DMS 273 treated with DMSO at 0.1 percent for 48 hours (cell line): ENCODE measurements around the gene HUWE1.

ENCODE experiments used
- DNase-seq: peaks from one replicate; lab custom pipeline; 2025; lab: John Stamatoyannopoulos, UW

HUWE1 gene

DNA sequence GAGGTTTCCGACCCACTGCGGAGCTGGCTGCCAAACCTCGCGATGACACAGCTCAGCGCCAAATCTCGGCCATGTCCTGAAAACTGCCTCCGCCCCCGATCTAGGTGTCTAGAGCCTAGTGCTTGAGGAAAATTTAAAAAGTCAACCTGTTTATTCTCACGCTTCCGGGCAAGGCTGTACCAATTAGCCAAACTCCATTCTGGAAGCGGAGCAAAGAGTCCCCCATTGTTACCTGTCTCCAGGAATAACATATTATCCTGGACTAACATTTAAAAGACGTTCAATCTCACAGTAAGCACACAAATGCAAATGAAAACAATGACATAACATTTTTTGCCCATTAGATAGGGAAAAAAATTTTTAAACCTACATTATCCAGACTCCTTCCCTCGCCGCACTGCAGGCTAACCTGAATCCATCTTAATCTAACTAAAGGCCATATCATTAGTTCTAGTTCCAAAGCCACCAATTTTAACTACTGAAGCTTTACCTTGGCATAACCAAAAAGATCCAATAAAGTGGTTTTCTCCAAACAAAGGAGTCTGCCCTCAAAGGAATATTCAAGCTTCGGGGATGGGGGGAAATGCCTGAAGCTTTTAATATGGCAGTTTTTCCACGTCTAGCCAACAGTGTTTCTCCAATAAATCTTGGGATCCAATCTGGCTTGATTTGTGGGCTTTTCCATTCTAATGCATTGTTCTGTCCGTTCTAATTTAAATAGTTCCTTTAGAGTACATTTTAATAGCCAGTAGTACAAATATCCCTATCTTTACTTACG is 1.9 kb downstream of the HUWE1 start:
- DNase-seq, result no peak

DNA sequence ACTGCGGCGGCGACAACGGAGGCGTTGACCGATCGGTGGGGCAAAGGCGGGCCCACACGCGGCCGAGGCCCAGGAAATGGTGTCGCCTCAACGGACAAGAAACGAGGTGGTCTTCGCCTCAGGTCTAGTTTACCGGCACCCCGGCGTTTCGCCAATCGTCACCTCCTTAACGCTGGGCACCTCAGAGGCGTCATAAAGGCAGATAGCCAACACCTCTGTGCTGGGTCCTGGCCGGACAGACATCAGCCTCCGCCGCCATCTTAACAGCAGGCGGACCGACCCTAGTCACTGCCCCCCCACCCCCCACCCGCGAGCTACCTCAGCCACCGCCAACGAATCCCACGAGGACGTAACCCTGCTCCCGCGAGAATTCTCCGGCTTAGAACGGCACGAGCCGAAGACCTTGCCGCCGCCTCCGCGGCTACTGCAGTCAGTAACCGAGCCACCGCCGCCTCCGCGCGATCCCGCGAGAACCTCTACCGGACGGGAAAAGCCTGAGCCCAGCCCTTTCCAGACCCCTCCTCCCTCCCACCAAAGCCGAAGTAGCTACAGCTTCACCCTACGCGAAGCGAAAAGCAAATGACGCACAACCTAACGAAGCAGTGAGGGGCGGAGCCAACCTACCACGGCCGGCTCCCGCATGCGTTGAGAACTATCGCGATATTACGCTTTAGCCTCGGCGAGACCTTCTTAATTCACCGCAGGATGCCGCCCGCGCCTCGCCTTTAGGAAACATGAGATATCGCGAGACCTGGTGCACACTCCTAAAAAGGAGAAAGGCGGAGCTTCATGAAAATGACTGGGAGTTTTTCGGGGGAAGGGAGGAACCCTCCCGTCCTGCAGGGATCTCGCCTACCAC is 2.7 kb downstream of the HUWE1 start:
- peak; percentile 97 for DNase-seq

DNA sequence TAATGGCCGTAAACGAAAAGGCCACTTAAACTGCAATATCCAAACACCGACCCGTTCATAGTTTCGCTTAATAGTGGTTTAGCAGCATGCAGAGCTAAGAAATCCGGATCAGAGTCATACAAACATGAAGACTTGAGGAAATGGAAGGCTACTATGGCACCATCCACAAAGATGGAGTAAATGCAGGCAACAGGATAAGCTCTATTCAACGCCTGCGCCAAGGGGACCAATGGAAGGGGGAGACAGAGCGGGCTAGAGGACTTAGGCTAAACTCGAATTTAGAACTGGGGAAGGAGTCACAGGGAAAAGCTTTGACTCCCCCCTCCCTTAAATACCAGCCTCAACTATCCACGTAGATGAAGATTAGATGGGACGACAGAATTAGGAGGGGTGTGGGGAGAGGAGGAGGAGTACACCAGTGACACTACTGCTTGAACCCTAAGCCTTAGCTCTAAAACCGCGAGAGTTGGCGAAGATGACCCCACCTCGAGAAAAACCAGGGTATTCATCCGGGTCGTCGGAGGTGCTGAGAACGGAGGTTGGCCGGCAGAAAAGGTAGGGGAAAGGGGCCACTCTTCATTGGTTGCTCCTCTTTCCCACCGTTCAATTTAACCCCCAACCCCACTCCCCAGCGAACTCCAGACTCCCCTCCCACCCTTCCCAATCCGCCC is 3.5 kb downstream of the HUWE1 start:
- no peak for DNase-seq

DNA sequence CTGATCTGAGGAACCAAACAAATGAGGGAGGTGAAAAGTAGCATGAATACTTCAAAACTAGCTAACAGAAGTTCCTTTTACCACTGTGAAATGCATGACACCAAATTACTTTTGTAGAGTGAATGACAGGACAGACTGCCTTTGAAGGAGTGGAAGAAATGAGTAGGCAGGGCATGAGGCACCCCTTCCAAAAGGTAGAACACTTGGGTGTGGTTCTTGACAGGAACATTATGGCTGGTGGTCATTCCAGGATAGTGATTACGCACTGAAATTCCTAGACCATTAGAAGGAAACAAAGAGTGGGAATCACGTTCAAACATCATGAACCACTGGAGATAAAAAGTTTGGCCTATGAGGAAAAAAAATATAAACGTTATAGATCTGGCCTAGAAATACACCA is 4.9 kb downstream of the HUWE1 start:
- DNase-seq, result no peak

DNA sequence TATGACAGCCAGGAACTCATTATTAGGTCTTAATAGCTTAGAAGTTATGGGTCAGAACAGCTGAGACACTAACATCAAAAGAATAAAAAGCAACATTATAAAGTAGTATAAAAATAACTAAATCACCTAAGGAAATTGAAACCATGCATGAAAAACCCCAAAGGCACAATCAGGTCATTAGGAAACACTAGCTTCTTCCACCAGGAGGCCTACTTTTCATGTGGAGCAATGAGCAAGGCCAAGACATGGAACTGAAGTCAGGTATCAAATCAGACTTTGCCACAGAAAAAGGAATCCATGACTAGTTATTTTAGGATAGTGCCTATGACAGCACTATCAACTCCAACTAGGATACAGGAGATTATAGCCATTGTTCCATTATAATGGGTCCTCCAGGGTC is 7.9 kb downstream of the HUWE1 start:
- DNase-seq, result no peak

DNA sequence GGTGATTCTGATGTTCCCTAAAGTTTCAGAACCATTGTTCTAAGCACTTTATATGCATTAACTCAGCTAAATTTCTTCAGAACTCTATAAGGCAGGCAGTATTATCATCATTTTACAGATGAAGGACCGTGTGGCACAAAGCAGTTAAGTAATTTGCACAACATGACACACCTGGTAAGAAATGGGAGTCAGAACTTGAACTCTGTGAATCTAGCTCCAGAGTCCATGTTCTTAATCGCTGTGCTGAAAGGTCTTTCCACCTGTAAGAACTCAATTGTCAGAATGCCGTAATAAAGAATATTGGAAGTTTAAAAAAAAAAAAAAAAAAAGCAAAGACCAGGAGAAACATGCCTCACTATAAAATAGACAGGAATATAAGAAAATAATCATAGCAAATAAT is 9.2 kb downstream of the HUWE1 start:
- no peak for DNase-seq

DNA sequence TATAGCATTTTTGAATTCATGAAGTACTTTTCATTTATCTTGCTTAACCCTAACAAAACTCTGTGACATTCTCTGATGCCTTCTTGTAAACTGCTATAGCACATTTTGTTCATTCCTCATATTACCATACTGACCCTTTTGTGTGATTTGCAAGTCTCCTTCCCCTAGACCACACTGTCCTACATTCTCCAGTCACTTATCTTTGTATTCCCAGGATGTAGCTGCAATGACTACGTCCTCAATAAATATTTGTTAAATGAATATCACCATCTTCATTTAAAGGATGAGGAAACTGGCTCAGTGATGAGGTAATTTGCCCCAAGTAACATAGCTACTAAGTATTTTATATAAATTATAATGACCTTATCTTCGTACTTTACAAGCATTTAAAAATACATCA is 11.9 kb downstream of the HUWE1 start:
- no peak for DNase-seq

DNA sequence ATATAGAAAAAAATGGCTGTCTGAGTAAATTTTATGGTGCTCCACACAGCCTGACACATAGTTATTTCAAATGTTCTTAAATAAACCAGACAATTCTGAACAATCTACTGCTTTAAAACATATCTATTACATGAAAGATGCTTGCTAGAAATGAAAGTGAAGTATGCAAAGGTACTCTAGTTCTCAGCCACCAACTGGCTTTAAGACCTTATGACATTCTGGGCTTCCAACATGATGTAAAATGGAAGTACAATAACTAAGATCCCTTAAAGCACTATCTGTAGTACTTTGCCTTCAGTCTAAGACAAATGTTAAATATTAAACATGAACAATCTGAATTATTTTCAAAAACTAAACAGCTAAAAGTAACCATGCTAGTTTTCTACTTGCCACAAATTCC is 17.3 kb downstream of the HUWE1 start:
- DNase-seq, result no peak

DNA sequence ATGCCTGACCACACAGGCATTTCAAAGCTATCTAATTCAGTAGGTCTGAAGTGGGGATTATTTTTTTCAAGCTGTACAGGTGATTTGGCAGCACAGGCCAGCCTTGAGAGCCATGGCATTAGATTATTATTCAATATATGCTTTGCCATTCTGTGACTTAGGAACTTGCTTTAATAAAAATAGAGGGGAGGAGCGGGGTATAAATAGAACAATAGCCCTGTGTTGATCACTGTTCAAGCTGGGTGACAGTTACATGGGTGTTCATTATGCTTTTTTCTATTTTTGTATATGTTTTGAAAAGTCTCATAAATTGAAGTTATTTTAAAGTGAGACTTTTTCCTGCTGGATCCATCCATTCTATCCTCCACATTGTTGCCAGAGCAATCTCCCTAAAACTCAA is 20.3 kb downstream of the HUWE1 start:
- DNase-seq, result no peak

DNA sequence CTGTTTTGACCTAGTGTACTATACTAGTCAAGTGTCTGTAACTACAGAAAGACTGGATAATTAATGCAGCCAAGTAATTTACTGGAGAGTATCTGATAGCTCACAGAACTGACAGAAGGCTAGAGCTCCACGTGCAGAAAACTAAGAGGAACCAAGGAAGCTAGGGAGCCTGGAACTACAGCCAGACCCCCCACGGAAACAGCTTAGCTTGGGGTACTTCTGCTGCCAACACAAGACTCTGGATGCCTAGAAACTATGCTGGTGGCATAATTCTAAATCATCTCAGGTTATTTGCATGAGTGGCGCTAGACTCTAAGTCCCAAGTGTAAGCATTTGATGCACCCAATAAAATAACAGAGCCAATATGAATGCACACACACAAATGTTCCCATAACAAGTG is 26.5 kb downstream of the HUWE1 start:
- no peak for DNase-seq

DNA sequence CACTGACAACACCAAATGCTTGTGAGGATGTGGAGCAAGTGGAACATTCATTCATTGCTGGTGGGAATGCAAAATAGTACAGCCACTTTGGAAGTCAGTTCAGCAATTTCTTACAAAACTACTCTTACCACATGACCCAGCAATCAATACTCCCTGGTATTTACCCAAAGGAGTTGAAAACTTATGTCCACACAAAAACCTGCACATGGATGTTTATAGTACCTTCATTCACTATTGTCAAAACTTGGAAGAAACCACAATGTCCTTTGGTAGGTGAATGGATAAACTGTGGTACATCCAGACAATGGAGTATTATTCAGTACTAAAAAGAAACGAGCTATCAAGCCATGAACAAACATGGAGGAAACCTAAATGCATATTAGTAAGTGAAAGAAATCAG is 27.5 kb downstream of the HUWE1 start:
- no peak for DNase-seq

DNA sequence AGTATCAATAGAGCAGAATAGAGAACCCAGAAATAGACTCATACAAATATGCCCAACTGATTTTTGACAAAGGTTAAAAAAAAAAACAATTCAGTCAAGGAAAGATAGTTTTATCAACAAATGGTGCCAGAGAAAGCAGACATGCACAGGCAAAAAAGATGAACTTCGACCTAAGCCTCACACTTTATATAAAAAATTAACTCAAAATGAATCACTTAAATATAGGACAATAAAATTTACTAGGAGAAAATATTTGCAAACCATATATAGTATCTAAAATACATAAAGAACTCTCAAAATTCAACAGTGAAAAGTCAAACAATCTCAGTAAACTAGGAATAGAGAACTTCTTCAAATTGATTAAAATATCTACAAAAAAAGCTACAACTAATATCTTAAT is 29.7 kb downstream of the HUWE1 start:
- no peak for DNase-seq

DNA sequence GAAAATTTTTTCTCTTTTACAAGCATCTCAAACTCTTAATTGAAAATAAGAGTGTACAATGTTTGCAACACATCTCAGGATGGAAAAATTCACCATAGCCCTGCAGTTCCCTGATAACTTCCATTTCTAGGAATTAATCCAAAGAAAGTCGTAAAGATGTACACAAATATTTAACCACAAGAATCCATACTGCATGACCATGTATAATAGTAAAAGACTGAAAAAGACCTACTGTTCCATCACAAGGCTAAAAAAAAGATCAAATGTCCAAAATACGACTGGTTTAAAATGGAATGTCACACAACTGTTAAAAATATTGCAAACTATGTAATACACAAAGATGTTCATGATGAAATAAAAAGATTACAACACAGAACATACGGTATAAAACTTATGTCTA is 32.1 kb downstream of the HUWE1 start:
- DNase-seq, result no peak

DNA sequence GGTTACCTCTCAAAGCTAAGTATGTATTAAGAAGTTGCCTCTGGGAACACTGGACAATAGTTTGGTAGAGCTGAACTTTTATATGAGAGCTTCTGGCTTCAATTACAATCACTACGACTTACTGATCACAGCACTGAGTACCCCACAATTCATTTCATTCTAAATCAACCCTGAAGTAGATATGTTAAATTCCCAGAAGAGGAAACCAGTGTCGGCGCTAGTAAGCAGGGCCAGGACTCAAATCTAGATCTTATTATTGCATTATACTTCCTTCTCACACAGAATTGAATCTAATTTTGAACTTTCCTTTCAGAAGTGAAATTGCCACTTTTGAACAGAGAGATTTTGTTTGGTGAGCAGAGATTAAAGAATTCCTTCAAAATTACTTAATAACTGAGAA is 41.8 kb downstream of the HUWE1 start:
- no peak for DNase-seq

DNA sequence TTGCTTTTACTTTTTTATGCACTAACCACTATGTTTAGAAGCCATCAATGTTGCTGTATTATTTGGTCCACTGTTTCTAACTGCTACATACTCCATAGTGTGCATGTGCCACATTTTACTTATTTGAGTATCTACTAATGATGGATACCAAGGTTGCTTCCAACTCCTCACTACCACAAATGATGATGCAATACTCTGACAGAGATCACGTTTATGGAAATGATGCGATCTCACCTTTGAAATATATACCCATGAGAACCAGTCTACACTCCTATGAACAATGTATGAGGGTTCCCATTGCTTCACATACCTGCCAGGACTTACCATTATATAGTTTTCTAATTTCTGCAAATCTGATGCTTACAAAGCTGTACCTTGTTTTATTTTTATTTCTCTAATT is 44.2 kb downstream of the HUWE1 start:
- DNase-seq, result no peak

DNA sequence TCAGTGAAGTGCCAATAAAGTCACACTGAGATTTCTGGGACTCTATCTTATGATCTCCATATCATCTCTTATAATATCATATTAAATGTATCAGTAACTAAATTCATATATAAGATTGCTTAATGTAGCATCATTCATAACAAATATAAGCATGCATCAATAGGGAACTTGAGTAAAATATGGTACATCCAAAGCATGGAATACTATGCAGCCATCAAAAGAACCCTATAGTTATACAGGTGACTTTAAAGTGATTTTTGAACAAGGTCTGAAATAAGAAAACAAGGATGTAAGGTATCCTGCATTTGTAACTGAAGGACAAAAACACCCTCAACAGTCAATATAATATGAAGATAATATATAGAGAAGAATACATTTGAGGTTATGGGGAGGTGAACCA is 47.3 kb downstream of the HUWE1 start:
- DNase-seq, result no peak

DNA sequence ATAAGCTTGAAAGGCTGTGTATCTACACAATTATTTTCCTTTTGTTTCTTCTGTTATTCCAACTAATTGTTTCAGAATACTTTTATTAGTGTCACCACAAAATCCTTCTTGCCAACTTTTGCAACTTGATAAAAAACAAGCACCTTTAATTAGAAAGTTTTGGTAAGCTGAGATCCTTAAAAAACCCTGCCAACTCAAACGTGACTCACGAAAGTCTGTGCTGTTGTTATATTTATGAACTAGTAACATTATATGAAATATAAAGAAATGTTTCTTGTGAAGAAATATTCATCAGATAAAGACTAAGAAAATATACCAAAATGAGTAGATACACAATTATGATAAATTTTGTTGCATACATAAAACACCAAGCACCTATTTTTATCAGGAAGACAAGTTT is 49.0 kb downstream of the HUWE1 start:
- no peak for DNase-seq

DNA sequence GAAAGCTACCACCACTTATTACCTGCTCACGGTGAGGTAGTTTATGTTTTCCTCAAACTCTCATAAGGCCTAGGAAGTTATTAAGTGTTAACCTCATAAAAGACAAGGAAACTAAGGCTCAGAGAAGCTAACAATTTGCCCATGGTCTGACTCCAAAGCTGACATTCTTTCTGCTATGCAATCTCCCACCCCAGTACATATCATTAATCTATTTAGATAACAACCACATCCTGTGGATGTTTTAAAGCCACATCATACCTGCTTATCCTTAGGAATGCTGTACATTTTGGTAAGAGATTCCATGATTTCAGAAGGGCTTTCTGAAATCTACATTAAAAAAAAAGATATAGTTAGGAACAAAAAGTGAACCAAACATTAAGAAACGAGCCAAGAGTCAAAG is 55.4 kb downstream of the HUWE1 start:
- DNase-seq, result no peak

DNA sequence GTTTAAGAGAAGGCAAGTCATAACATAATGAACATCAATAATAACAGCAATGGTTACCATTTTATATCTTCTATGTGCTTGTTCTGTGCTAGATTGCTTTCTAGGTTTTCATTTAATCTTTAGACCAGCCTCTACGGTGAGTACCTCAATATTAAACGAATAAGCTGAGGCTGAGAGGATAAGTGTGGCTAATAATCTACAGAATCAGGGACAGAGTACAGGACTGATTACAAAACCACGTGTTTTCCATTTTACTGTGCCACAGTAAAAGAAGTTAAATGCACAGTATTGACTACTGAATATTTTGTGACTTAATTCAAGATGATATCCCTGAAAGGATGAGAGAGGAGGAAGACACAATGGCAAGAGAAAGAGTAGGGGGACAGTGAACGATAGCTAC is 56.3 kb downstream of the HUWE1 start:
- no peak for DNase-seq

DNA sequence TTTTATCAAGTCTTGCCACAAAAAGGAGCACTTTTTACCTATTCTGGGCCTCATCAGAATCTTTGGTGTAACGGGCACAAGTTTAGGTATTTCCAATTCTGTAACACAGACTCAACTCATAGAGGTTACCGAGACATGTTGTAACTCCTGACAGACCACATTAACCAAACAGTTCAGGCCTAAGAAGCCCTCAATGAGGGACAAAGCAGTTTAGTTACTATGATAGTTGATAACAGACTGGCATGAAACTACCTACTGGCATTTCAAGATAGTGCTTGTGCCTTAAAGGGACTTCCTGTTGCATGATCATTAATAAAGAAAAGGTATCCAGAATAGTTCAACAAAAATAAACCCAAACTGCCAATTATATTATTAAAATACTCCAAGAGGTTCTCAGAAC is 64.1 kb downstream of the HUWE1 start:
- no peak for DNase-seq

DNA sequence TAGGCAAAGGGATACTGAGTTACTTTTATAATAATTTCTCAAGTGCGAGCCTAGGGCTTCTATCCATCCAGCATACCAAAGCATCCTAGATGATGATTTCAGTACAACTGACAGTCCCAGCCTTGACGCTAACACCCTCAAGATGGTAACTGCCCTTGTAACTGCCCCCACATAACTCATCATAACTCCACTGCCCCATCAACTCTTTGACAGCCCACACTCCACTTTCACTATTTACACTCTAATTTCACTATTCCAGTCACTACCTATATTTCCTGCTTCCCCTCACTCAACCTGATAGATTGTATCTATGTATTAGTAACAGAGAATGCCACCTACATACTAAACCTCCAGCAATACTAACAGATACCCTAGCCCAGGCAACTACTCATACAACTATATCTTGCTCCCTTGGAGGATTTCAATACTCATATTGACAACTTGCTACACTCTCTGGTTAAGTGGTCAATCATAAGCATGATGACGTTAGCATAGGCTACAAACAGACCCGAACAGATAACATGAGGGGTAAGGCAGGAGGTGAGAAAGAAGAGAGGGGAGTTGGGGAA is 65.0 kb downstream of the HUWE1 start:
- DNase-seq, result no peak

DNA sequence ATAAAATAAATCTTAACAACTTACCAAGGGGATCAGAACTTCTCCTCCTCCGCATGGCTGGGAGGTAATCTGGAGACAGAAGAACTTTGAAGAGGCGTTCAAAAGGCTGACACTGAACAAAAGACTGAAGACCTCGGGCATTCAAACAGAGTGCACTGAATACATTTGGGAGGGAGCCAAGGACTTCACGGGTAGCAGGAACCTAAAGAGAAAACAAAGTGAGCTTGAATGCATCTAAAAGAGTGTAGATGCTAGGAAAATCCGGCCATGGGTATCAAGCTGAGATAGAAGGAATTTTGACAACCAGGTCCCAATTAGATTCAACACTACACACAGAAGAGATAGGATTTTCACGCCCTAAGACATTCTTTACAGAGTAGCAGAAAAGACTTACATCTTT is 69.6 kb downstream of the HUWE1 start:
- no peak for DNase-seq

DNA sequence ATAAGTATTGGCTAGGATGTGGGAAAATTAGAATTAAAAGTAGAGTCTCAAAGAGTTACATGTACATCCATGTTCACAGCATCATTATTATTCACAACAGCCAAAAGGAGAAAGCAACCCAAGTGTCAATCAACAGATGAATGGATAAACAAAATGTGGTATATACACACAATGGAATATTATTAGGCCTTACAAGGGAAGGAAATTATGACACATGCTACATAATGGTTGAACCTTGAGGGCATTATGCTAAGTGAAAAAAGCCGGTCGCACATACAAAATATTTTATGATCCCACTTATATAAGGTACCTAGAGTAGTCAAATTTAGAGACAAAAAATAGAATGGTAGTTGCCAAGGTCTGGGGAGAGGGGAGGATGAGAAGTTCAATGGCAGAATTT is 80.1 kb downstream of the HUWE1 start:
- no peak for DNase-seq
